Liver (tissue), 3 donors: ENCODE measurements around the gene FAM78A.

Experiments used
- FOXA1 ChIP-seq: IDR thresholded peaks from 2 replicates; pipeline ENCODE4 v1.6.1; 2016; ENCODE audit warnings: antibody characterized with exemption
- FOXA2 ChIP-seq: IDR thresholded peaks from 2 replicates; pipeline ENCODE4 v1.6.1; 2016; ENCODE audit warnings: antibody characterized with exemption
- MAX ChIP-seq: IDR thresholded peaks from 2 replicates; pipeline ENCODE4 v1.6.1; 2016; ENCODE audit warnings: antibody characterized with exemption
- RAD21 ChIP-seq, 2 donors: IDR thresholded peaks; 2 replicates each; pipeline ENCODE4 v1.6.1; 2016; ENCODE audit warnings: antibody characterized with exemption in 2 of 2, mild to moderate bottlenecking in 2 of 2
- RXRA ChIP-seq, 2 donors: IDR thresholded peaks; 2 replicates each; pipeline ENCODE4 v1.6.1; 2017 to 2018; ENCODE audit warnings: antibody characterized with exemption in 2 of 2, mild to moderate bottlenecking in 1 of 2
- SP1 ChIP-seq: IDR thresholded peaks from 2 replicates; pipeline ENCODE4 v1.6.1; 2018; ENCODE audit warnings: antibody characterized with exemption, mild to moderate bottlenecking
- YY1 ChIP-seq: IDR thresholded peaks from 2 replicates; pipeline ENCODE4 v1.6.1; 2016; ENCODE audit warnings: antibody characterized with exemption, mild to moderate bottlenecking
- TF ChIP-seq, protein P1 (sequence below): fragments of 150-350 bp; IDR thresholded peaks from 2 replicates; pipeline ENCODE4 v1.5.1; 2017; ENCODE audit warnings: improper control_type of control experiment, low read depth, low read length; ENCODE audit not compliant: missing input control
- donor health status: healthy.
- donor health status: healthy.

DNA sequence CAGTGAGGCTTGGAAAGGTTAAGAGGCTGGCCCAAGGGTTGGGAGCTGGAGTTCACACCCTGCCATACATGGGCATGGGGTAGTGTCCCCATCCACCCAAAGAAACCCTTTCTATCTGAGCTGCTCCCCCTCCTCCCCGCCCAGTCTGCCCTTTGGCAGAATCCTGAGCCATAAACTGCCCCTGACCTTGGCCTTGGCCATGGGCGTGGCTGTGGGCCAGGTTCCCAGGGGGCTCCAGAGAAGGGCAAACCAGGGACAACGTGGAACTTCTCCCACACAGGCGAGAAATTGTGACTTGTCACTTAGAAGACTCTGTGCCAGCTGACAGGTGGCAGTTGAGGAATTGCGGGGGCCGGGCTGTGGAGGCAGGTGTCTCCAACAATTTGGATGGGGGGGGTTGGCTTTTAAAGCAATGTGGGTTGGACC, 4.8 kb downstream of the FAM78A start:
- TF ChIP-seq, protein P1, sequence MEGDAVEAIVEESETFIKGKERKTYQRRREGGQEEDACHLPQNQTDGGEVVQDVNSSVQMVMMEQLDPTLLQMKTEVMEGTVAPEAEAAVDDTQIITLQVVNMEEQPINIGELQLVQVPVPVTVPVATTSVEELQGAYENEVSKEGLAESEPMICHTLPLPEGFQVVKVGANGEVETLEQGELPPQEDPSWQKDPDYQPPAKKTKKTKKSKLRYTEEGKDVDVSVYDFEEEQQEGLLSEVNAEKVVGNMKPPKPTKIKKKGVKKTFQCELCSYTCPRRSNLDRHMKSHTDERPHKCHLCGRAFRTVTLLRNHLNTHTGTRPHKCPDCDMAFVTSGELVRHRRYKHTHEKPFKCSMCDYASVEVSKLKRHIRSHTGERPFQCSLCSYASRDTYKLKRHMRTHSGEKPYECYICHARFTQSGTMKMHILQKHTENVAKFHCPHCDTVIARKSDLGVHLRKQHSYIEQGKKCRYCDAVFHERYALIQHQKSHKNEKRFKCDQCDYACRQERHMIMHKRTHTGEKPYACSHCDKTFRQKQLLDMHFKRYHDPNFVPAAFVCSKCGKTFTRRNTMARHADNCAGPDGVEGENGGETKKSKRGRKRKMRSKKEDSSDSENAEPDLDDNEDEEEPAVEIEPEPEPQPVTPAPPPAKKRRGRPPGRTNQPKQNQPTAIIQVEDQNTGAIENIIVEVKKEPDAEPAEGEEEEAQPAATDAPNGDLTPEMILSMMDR: no peak
- TF ChIP-seq FOXA2 (no peak), MAX (no peak), RXRA (IDR thresholded peaks at IDR 0.05) (no peak), YY1 (no peak), FOXA1 (no peak), RAD21 (IDR thresholded peaks at IDR 0.05) (no peak), SP1 (no peak)
